Activated T-helper 9 cell treated with anti-CD3 and anti-CD28 coated beads, Interleukin-2, amount 50 U/mL, for 16 hours (primary cell): Measurements from ENCODE around the gene DRD1.
A peak's percentile ranks its signal among the peaks of the same experiment; 100 is the strongest.

Experiments used
- DNase-seq: peaks from one replicate; pipeline ENCODE4 v3.0.0-alpha.2; 2020; ENCODE audit warnings: low read depth

Gene DRD1

DNA sequence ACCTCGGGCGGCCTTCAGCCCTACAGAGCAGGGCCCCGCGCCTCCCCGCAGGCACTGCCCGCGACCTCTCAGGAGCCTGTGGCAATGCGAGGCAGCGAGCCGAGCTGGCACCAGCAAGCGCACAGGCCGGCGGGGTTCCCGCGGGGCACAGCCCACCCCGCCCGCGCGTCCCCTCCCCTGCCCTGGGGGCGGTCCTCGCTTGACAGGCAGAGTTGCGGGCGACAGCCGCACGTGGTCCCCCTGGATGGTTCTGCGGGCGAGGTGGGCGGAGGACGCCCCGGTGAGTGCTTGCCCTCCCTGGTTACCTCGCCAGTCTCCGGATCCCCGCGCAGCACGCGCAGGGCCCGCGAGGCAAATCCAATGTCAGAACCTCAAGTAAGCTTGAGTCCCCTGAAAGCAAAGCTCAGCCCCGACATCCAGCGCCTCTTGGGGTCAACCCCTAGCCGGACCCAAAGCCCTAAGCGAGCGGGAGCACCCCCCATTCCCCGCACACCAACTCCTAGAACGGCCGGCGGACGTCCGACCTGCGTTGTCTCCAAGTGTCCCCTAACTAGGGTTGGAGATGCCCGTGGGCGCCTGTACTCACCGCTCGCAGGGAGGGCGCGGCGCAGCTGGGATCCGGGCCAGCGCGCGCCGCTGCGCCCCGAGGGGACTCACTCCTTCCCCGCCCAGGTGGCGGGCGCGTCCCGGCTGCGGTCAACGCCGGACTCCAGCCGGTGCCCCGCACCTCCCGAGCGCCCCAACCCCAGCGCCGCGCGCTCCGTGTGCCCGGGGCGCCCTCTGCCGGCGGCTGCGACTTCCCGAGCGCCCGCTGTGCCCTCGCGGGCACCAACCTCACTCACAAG, at the start of gene DRD1:
TSS of gene DRD1 (minus strand) at position 123 of the 845 bp plus-strand sequence. CDS start 1,083 bp downstream, outside the sequence.
- DNase-seq: peak; percentile 33

DNA sequence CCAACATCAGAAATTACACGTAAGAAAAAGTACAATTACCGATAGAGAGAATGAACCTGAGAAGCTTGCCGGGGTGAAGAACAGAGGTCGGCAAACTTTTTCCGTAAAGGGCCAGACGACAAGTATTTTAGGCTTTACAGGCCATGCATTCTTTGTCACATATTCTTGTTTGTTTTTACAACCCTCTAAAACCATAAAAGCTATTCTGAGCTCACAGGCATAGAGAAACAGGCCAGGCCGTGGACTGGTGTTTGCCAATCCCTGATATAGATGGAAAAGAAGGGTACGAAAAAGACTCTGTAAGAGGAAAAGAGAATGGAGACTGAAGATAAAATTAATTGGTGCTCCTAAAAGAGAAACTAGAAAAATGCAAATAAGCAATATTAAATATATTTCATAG, 49.7 kb upstream of the DRD1 start:
- DNase-seq: no peak

DNA sequence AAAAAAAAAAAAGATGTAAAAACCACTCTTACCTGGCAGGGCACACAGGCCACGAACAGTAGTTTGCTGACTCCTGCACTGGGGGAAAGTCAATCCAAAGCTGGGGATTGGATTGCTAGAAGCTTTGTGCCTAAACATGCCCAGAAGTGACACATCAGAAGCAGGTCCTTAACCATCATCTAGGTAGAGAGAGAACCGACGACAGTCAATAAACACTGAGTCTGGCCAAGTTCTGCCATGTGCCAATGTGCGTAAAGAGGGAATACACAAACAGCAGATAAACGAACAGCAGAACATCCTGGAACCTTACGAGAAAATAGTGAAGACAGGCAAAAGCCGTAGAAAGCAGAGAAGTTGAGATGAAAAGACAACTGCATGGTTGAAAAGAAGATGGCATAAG, 49.3 kb upstream of the DRD1 start:
- no peak for DNase-seq

DNA sequence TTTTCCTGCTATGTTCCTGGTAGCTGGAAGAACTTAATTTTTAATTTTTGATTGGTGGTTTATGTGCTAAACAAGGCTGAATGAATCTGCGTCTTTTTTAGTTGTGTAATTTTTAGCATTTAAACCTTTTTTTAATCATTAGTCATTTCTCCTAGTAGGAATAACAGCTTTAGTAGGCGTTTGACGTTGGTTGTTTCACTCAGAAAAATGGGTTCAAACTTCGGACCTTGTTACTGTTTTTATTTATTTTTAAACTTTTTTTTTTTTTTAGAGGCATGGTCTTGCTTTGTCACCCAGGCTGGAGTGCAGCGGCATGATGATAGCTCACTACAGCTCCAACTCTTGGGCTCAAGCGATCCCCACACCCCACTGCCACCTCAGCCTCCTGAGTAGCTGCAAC, 47.2 kb upstream of the DRD1 start:
- DNase-seq: no peak

DNA sequence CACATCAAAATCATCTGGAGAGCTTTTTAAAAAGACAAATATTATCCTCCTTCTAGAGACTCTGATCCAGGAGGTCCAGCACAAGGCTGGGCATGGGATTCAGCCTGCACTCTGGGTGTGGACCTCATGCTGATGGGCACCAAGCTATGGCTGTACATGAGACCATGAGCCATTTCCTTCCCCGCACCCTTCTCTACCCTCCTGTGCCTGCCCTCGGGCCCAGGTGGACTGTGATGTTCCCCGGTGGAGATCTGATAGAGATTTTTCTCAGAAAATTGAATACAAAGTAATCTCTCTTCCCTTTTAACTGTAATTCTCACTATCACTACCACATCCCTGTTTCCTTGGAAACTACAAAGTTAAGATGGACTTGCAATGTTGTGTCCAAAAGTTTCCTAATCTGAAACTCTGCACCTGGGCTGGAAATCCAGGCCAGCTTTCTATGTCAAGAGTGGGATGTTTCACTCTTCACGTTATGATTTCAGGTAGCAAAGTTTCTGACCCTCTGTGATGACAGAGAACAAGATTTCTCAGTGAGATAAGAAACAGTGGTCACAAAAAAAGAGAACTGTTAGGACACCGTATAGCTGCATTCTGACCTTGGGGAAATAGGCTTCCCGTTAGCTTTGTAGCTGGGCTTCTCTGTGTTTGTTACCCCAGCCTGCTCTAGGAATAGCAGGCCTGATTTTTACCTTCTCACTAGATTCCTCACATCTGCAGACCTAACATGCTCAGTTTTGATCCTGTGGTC, 45.9 kb upstream of the DRD1 start:
- no peak for DNase-seq

DNA sequence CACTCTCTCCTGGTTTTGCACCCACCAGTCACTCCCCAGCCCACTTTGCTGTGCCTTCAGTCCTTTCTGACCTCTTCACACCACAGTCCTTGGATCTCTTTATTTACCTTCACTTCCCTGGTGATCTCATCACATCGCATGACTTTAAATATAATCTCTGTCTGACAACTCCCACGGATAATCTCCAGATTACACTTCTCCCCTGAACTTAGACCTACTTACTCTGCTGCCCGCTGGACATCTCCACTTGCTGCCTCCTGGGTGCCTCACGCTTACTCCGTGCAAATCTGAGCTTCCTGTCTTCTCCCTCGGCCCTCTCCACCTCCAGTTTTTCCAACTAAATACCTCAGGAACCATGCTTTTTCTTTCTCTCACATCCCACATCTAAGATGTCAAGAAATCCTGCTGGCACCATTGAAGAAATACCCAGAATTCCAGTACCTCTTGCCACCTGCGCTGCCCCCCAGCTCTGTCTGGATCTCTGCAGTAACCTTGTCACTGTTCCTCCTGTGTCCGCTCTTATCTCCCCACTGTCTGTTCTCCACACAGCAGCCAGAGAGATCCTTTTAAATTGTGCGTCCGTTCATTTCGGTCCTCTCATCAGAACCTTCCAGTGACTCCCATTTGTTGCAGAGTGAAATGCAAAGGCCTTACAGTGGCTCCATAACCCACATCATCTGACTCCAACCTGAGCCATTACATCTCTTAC, 43.7 kb upstream of the DRD1 start:
- no peak for DNase-seq

- DNase-seq: no peak
These were observed 41.6 kb upstream of the DRD1 start for GRCh38 chr5:175485631-175486030.

GRCh38 chr5:175484829-175485228, 40.8 kb upstream of the DRD1 start:
- DNase-seq: no peak

DNA sequence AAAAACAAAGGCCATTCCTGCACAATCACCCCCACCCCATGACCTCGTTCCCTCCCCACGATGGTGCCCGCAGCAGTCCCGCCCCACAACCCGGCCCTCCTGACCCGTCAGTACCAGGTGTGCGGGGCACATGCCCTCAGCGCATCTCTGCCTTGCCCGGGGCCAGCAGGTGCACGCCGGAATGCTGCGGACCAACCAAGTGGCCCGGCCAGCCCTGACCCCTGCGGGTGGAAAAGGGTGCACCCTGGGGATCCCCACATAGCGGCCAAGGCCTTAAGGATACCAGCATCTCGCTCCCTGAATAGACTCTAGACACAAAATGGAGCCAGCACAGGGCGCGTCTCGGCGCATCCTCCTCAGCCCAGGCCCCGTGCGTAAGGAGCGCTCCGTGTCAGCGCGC, 40.3 kb upstream of the DRD1 start:
- no peak for DNase-seq

- no peak for DNase-seq
These were observed 39.4 kb upstream of the DRD1 start for GRCh38 chr5:175483337-175483736.

DNA sequence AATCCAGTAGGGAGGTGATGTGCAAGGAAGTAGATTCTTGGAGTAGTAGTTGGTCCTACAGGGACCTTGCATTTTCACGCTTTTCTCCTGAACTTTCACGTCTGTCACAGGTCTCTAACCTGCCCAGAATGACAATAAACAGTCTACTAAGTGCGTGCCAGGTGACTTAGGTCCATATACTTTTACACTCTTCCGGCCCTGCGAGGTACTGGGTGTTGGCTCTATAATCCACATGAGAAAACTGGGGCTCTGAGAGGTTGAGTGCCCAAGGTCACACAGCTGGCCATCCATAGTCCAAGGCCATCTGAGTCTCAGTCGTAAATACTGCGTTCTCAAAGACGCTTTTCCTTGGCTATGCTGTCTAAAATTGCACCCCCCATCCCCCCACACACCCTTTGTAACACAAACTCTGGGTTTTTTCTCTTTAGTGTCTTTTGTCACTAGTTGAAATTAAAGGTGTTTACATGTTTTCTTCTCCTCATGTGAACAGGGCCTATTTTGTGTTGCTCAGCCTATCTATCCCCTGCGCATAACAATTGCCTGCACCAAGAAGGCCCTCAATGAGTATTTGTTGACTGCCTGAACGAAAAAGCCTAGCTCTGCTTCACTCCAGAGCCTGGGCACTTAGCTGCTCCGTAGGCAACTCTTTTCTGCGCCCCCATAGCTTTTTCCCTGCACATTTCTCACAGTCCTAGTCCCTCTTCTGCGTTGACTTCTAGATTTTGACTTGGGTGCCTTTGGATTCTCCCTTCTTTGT, 35.3 kb upstream of the DRD1 start:
- DNase-seq: no peak

- DNase-seq: peak; percentile 69
These were observed 34.6 kb upstream of the DRD1 start, which contains the start of gene SFXN1 for GRCh38 chr5:175478384-175479124. Gene SFXN1, plus strand, starts transcription at chr5:175478560. Its CDS starts 13,544 bp downstream, at chr5:175492104.

DNA sequence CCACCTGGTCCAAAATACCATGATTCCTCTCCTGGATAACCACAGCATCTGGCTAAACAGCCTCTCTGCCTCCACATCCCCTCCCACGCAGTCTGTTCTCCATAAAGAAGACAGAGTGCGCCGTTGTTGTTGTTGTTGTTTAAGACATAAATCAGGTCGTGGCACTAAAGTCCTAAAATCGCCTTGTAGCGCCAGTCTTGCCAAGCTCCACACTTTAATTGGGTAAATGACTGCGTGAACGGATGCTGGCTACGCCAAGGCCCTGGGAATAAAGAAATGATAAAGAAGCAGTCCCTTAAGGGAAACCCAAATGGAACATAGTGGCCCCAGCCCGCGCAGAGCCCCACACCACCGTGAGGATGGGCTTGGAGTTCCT, 34.0 kb upstream of the DRD1 start:
- DNase-seq: no peak

DNA sequence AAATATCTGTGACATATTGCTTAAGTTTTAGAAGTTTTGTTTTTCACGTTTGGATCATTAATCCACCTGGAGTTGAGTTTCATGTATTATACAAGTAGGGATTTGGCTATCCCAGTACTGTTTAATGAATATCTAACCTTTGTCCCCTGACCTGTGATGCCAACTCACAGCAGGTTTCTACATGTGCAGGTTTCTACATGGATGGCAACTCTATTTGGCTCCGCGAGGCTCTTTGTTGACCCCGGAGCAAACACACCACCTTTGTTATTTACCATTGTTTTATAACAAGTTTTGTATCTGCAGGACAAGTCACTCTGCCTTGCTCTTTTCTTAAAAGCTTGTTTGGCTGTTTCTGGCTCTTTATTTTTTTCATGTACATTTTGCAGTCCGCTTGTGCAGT, 33.5 kb upstream of the DRD1 start:
- DNase-seq: no peak

DNA sequence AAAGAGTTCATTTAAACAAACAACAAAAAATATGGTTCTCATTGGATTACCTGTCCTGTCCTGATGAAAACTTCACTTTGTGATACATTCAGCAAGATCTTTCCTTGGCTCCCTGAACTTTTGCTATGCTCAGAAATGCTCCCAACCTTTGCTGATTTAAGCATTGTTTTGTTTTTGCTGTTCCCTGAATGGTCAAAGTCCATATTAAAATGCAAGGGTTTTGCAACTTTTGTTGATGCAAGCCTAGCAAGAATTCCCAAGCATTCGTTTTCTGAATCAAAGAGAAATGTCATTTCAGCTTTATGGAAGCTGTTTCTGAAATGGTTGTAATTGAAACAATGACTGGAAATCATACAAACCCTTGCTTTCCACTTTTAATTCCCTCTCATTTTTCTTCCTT, 31.3 kb upstream of the DRD1 start:
- DNase-seq: no peak

DNA sequence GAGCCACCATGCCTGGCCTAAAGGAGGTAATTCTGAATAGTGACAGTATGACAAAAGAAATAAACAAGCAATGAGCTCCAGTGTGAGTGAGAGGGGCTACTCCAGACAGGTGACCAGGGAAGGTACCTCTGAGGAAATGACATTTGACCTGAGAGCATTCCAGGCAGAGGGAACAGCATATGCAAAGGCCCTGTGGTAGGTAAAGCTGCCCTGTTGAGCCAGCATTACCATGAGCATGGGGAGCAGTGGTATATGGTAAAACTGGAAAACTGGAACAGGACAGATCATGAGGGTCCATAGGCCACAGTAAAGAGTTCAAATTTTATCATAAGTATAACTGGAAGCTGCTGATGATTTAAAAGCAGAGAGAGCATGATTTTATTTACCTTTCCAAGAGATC, 28.4 kb upstream of the DRD1 start:
- no peak for DNase-seq

DNA sequence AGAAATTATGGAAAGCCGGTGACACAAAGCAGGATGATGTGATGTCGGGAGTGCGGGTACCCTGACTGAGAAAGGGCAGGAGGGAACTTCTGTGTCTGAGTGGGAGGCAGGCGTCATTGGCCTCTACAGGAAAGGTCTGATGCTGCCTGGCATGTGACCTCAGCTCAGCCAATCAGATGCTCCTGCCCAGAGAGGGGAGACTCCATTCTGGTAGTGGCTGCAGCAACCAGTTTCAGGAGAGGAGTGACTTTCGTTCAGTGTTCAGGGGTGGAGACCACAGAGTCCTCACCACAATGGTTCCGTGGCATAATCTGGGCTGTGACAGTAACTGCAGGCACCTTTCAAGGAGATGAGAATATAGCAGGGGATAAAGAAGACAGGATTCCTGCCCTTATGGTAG, 27.6 kb upstream of the DRD1 start:
- no peak for DNase-seq

DNA sequence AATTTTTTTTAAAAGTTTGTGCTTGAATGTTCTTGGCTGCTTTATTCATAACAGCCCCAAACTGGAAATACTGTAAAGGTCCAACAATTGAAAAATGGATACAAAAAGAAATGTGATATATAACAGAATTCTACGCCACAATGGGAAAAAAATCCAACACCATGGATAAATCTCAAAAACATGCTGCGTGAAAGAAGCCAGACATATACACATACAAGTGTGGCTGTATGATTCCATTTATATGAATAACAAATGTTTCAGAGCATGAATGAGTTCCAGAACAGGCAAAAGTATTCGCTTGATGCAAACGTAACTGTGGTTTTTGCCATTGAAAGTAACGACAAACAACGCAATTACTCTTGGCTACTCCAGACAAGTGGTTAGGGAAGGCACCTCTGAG, 27.2 kb upstream of the DRD1 start:
- DNase-seq: no peak

DNA sequence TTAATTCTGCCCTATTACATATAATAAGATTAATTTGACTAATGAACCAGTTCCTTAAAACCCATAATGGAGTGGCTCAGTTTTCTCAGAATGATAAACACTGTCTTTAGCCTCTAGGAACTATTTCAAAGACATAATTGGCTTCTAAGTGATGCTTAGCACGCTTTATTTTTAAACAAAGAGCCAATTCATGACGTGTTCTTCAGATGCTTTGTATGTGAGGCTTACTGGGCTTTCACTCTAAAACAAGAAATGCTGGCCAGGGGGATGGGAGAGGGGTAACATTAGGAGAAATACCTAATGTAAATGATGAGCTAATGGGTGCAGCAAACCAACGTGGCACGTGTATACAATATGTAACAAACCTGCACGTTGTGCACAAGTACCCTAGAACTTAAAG, 26.8 kb upstream of the DRD1 start:
- DNase-seq: no peak

DNA sequence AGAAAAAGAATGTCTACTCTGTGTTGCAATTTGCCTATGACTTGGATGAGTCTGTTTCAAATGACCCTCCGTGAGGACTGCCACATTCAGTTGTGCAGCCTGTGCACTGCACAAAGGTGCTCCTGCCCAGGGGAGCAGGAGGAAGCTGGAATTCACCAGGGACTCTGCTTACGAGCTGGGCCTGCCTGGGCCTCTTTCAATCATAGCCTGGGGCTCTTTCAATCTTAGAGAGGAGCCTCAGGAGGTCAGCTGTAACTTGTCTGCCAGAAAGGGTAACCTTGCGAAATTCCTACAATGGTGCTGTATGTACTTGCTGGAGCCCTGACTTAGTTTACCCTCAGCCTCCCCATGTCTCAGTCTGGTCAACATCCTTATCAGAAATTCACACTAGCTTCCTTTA, 25.9 kb upstream of the DRD1 start:
- DNase-seq: no peak

DNA sequence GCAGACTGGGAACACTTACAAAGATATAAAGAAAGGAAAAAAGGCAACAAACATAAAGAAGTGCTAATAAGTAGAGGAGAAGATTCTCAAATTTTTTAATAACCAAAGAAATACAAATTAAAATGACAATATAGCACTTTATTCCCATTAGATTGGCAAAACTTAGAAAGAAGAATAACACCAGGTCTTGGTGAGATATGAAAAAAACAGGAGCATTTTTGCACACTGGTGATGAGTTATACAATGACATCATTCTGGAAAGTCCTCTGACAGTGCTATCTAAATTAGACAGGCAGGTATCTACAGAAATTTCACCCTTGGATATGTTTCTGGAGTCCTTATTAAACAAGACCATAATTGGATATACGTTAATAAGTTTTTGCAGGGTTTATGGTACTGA, 24.9 kb upstream of the DRD1 start:
- no peak for DNase-seq
